Bronchial epithelial cell (primary cell): Measurements from ENCODE around the gene IFIT1. TPM values are rescaled to one million over a fixed set of nuclear protein-coding genes. Genes with fewer than 3 reads are reported as not detected.

Source experiments
- DNase-seq: peaks from one replicate; pipeline ENCODE4 v3.0.0-alpha.2; 2010; ENCODE audit warnings: low read depth
- FAIRE-seq: peaks from 2 replicates; lab custom pipeline; 2011; peaks lifted over from hg19 to GRCh38; lab: Jason Lieb, UNC
- H3K27me3 ChIP-seq: 2 replicates; pipeline ENCODE4 v1.5.1; 2011; ENCODE audit warnings: low read length; ENCODE audit not compliant: control insufficient read depth, insufficient read depth
- H3K36me3 ChIP-seq: 2 replicates; pipeline ENCODE4 v1.5.1; 2011; ENCODE audit warnings: low read length; ENCODE audit not compliant: control insufficient read depth, insufficient read depth
- H3K4me3 ChIP-seq: 2 replicates; pipeline ENCODE4 v1.5.1; 2011; ENCODE audit warnings: mild to moderate bottlenecking, low read depth, low read length, control low read depth
- CTCF ChIP-seq: IDR thresholded peaks from 2 replicates; pipeline ENCODE4 v1.5.1; 2011; ENCODE audit warnings: mild to moderate bottlenecking, moderate library complexity, low read length, control low read depth, inconsistent platforms; ENCODE audit not compliant: insufficient read depth, severe bottlenecking
- total RNA-seq: library from RNA; depleted of rRNA; stranded (reverse); fragments of >200 nt; gene quantifications from 2 replicates; pipeline ENCODE4 v1.2.1, GENCODE V29; 2014

The IFIT1 gene
- total RNA-seq, 1 donor from 2014 or later, result 0.26 TPM

GRCh38 chr10:89421018-89421476 is 28.6 kb downstream of the IFIT1 start:
- no peak overlapping the region for H3K4me3 ChIP-seq
- FAIRE-seq (peak; percentile 82), DNase-seq (peak; percentile 82)
- H3K36me3 ChIP-seq, result no peaks in the 10 kb centered on the region
- TF ChIP-seq CTCF, result no peak
- H3K27me3 ChIP-seq, result no peaks in the 10 kb centered on the region

- no peak for TF ChIP-seq CTCF
- DNase-seq (no peak), FAIRE-seq (no peak)
- Histone ChIP-seq H3K36me3 (no peaks in the 10 kb centered on the region), H3K4me3 (no peak overlapping the region), H3K27me3 (no peaks in the 10 kb centered on the region)
Observed at GRCh38 chr10:89425000-89425399, 32.6 kb downstream of the IFIT1 start.

- H3K36me3 ChIP-seq, result no peaks in the 10 kb centered on the region
- H3K27me3 ChIP-seq, result no peaks in the 10 kb centered on the region
- TF ChIP-seq CTCF, result peak; percentile 61
- peak; percentile 60 for DNase-seq
- FAIRE-seq, result peak; percentile 36
- H3K4me3 ChIP-seq, result no peak overlapping the region
Observed at GRCh38 chr10:89426230-89426868, 33.9 kb downstream of the IFIT1 start.

- DNase-seq (peak; percentile 71), FAIRE-seq (no peak)
- no peak for TF ChIP-seq CTCF
- H3K36me3 ChIP-seq, result no peaks in the 10 kb centered on the region
- no peak overlapping the region for H3K4me3 ChIP-seq
- no peaks in the 10 kb centered on the region for H3K27me3 ChIP-seq
Observed at GRCh38 chr10:89427629-89428028, 35.2 kb downstream of the IFIT1 start.

GRCh38 chr10:89428877-89429276 is 36.5 kb downstream of the IFIT1 start:
- H3K36me3 ChIP-seq, result no peaks in the 10 kb centered on the region
- FAIRE-seq (no peak), DNase-seq (no peak)
- H3K27me3 ChIP-seq, result no peaks in the 10 kb centered on the region
- no peak overlapping the region for H3K4me3 ChIP-seq
- TF ChIP-seq CTCF, result no peak

- no peak for FAIRE-seq
- Histone ChIP-seq H3K4me3 (no peak overlapping the region), H3K27me3 (no peaks in the 10 kb centered on the region), H3K36me3 (no peaks in the 10 kb centered on the region)
- DNase-seq, result peak; percentile 84
- TF ChIP-seq CTCF, result no peak
Observed at GRCh38 chr10:89431977-89432376, 39.6 kb downstream of the IFIT1 start.
